Neuronal stem cell (in vitro differentiated cells): ENCODE data around the gene COL9A1.
"Not testable (repeated sequence)": the region's sequence is repeated elsewhere in the genome, so short reads cannot be mapped to it uniquely, and the experiment has no call there.

Source experiments
- DNase-seq: peaks from one replicate; pipeline ENCODE4 v3.0.0-alpha.2; 2013; ENCODE audit warnings: low spot score
- H2AFZ ChIP-seq: one replicate; pipeline ENCODE4 v1.6.1; 2013; ENCODE audit warnings: mild to moderate bottlenecking, low read length, inconsistent platforms
- H2AK5ac ChIP-seq: 2 replicates; pipeline ENCODE4 v1.6.1; 2013; ENCODE audit warnings: low read depth, mild to moderate bottlenecking, inconsistent platforms, low read length, moderate library complexity, mixed read lengths
- H2BK120ac ChIP-seq: 2 replicates; pipeline ENCODE4 v1.6.1; 2013; ENCODE audit warnings: low read depth, mild to moderate bottlenecking, inconsistent platforms, low read length, moderate library complexity, mixed read lengths
- H2BK12ac ChIP-seq: one replicate; pipeline ENCODE4 v1.6.1; 2013; ENCODE audit warnings: low read length, inconsistent platforms
- H2BK15ac ChIP-seq: 2 replicates; pipeline ENCODE4 v1.6.1; 2013; ENCODE audit warnings: mild to moderate bottlenecking, low read length, inconsistent platforms, mixed read lengths
- H2BK5ac ChIP-seq: one replicate; pipeline ENCODE4 v1.6.1; 2013; ENCODE audit warnings: inconsistent platforms, mild to moderate bottlenecking, low read length, moderate library complexity
- H3K14ac ChIP-seq: one replicate; pipeline ENCODE4 v1.6.1; 2013; ENCODE audit warnings: low read length, inconsistent platforms
- H3K18ac ChIP-seq: 2 replicates; pipeline ENCODE4 v1.6.1; 2013; ENCODE audit warnings: low read length, inconsistent platforms
- H3K23ac ChIP-seq: 2 replicates; pipeline ENCODE4 v1.6.1; 2013; ENCODE audit warnings: low read depth, mild to moderate bottlenecking, mixed read lengths, low read length, inconsistent platforms; ENCODE audit not compliant: poor library complexity
- H3K27ac ChIP-seq: replicated peaks from 3 replicates; pipeline ENCODE4 v1.5.1; 2013; ENCODE audit warnings: low read length, inconsistent platforms
- H3K27me3 ChIP-seq, 3 experiments: 2 replicates each; pipeline ENCODE4 v1.6.1; 2013; ENCODE audit warnings: low read length in 3 of 3, mild to moderate bottlenecking in 2 of 3, inconsistent platforms in 1 of 3, low read depth in 1 of 3, mixed read lengths in 1 of 3, moderate library complexity in 1 of 3; ENCODE audit not compliant: control insufficient read depth in 3 of 3, insufficient read depth in 3 of 3
- H3K36me3 ChIP-seq, 2 donors: replicated peaks in 1 of 2; 2 replicates each; pipeline ENCODE4 v1.6.1; 2013; ENCODE audit warnings: low read length in 2 of 2; ENCODE audit not compliant: control insufficient read depth in 2 of 2, insufficient read depth in 2 of 2
- H3K4ac ChIP-seq: 2 replicates; pipeline ENCODE4 v1.6.1; 2013; ENCODE audit warnings: inconsistent platforms, mild to moderate bottlenecking, low read length, moderate library complexity
- H3K4me1 ChIP-seq, 2 donors: 1 replicate in 1 of 2; 2 replicates in 1 of 2; pipeline ENCODE4 v1.6.1; 2013; ENCODE audit warnings: low read length in 2 of 2, low read depth in 1 of 2; ENCODE audit not compliant: control insufficient read depth in 2 of 2, insufficient read depth in 1 of 2
- H3K4me2 ChIP-seq: one replicate; pipeline ENCODE4 v1.6.1; 2013; ENCODE audit warnings: mild to moderate bottlenecking, low read length, inconsistent platforms; ENCODE audit not compliant: insufficient read depth, poor library complexity, severe bottlenecking
- H3K4me3 ChIP-seq, 2 donors: 2 replicates each; pipeline ENCODE4 v1.5.1; 2013; ENCODE audit warnings: low read length in 2 of 2, mild to moderate bottlenecking in 2 of 2, inconsistent platforms in 1 of 2, moderate library complexity in 1 of 2
- H3K79me1 ChIP-seq: one replicate; pipeline ENCODE4 v1.6.1; 2013; ENCODE audit warnings: low read depth, mild to moderate bottlenecking, inconsistent platforms, low read length, moderate library complexity
- H3K9ac ChIP-seq: one replicate; pipeline ENCODE4 v1.6.1; 2013; ENCODE audit warnings: mild to moderate bottlenecking, low read depth, low read length, inconsistent platforms; ENCODE audit not compliant: poor library complexity
- H3K9me3 ChIP-seq, 2 donors: replicated peaks in 1 of 2; 2 replicates each; pipeline versions ENCODE3 to v1.6.1; 2013; ENCODE audit warnings: low read length in 2 of 2, mild to moderate bottlenecking in 2 of 2, inconsistent platforms in 1 of 2, low read depth in 1 of 2, mixed read lengths in 1 of 2, moderate library complexity in 1 of 2; ENCODE audit not compliant: control insufficient read depth in 2 of 2, insufficient read depth in 1 of 2
- H4K8ac ChIP-seq: one replicate; pipeline ENCODE4 v1.6.1; 2013; ENCODE audit warnings: low read depth, mild to moderate bottlenecking, inconsistent platforms, low read length, moderate library complexity
- H4K91ac ChIP-seq: one replicate; pipeline ENCODE4 v1.6.1; 2013; ENCODE audit warnings: low read length, low read depth, mild to moderate bottlenecking, inconsistent platforms; ENCODE audit not compliant: poor library complexity
- WGBS, 2 donors: extraction: QIAGEN DNeasy Blood & Tissue Kit; methylation state at CpG; one replicate each; pipeline ENCODE4 v1.1.7; 2013; ENCODE audit warnings: missing lambda C conversion rate in 2 of 2, mixed read lengths in 1 of 2; ENCODE audit not compliant: insufficient read length in 2 of 2, insufficient replicate concordance in 1 of 2; ENCODE audit errors: extremely low coverage in 2 of 2; 5-methylcytosine and 5-hydroxymethylcytosine counted together

Gene COL9A1

GRCh38 chr6:70308142-70308541 lies 5.3 kb upstream of the COL9A1 start:
- H3K4me3 ChIP-seq, H4K91ac ChIP-seq, H3K18ac ChIP-seq, H3K14ac ChIP-seq, H3K36me3 ChIP-seq, H3K27me3 ChIP-seq, H4K8ac ChIP-seq, H3K4ac ChIP-seq, H2BK15ac ChIP-seq, H2BK120ac ChIP-seq, H2BK12ac ChIP-seq, H3K4me2 ChIP-seq, H3K27ac ChIP-seq, H3K4me1 ChIP-seq, H2AFZ ChIP-seq, H3K23ac ChIP-seq, H3K9ac ChIP-seq, H2BK5ac ChIP-seq, H3K79me1 ChIP-seq, H2AK5ac ChIP-seq, H3K9me3 ChIP-seq, DNase-seq: not testable (repeated sequence)

DNA sequence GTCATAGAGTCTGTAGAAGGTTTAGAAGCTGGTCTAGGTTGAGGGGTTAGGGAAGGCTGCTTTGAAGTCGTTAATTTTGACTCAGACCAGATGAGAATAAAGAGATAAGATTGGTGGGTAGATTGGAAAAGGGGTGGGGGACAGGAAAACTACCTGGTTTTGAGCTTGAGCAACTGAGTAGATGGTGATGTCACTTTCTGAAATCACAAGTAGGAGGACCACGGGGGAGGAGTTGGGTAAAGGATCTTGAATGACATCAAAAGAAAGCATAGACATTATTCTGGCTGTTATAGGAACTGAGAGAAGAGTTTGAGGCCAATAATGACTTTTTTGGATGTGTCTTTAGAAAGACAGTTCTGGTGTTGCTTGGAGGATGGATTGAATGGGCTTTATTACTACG lies 4.1 kb upstream of the COL9A1 start:
- H3K4me3 ChIP-seq: no peak overlapping the region
- no peak overlapping the region for H2AK5ac ChIP-seq
- H3K14ac ChIP-seq: no peak overlapping the region
- no peaks in the 10 kb centered on the region for H3K9me3 ChIP-seq
- H3K36me3 ChIP-seq: no peaks in the 10 kb centered on the region
- no peak overlapping the region for H4K8ac ChIP-seq
- H3K27me3 ChIP-seq: no peaks in the 10 kb centered on the region
- H4K91ac ChIP-seq: no peak overlapping the region
- H2BK5ac ChIP-seq: no peak overlapping the region
- H3K9ac ChIP-seq: no peak overlapping the region
- no peak overlapping the region for H2BK12ac ChIP-seq
- H3K4me1 ChIP-seq: no peaks in the 10 kb centered on the region
- H3K4ac ChIP-seq: no peak overlapping the region
- no peak overlapping the region for H2BK120ac ChIP-seq
- H3K18ac ChIP-seq: no peak overlapping the region
- no peak overlapping the region for H3K4me2 ChIP-seq
- H2AFZ ChIP-seq: no peak overlapping the region
- no peak overlapping the region for H3K23ac ChIP-seq
- no peak overlapping the region for H2BK15ac ChIP-seq
- no peak for DNase-seq
- no peaks in the 10 kb centered on the region for H3K79me1 ChIP-seq
- WGBS, 2 donors: no CpG with 5 or more reads among the region's 3 CpGs
- H3K27ac ChIP-seq: no peak overlapping the region

GRCh38 chr6:70304616-70305015 lies 1.7 kb upstream of the COL9A1 start:
- Histone ChIP-seq H3K9ac (no peak overlapping the region), H3K27me3 (no peaks in the 10 kb centered on the region), H3K4me1 (no peaks in the 10 kb centered on the region), H3K14ac (no peak overlapping the region), H3K23ac (no peak overlapping the region), H3K4ac (no peak overlapping the region), H3K9me3 (no peaks in the 10 kb centered on the region), H2BK15ac (no peak overlapping the region), H3K4me3 (no peak overlapping the region), H2AFZ (no peak overlapping the region), H4K8ac (no peak overlapping the region), H3K36me3 (no peaks in the 10 kb centered on the region), H2BK120ac (no peak overlapping the region), H2BK5ac (no peak overlapping the region), H3K79me1 (no peaks in the 10 kb centered on the region), H2BK12ac (no peak overlapping the region), H4K91ac (no peak overlapping the region), H3K4me2 (no peak overlapping the region), H3K18ac (no peak overlapping the region), H3K27ac (no peak overlapping the region), H2AK5ac (no peak overlapping the region)
- no CpG with 5 or more reads among the region's 1 CpG for WGBS, 2 donors
- DNase-seq: no peak

DNA sequence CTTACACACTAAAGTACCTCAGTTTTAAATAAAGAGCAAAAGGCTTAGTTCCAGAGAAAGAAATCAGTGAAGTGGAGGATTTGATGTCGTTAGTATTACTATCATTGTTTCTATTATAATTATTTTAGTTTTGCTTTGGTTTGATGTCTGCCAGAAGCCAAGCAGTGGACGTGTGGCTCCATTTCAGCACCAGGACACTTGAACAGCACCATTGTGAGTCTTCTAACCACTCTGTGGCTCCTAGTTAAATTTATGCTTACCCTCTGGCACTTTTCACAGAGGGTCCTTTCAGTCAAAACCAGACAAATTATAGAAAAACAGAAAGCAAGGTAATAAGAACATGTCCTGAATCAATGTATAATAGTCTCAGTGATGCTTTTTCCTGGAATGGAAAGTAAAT lies 3.4 kb downstream of the COL9A1 start:
- no peak for DNase-seq
- Histone ChIP-seq H2AK5ac (no peak overlapping the region), H3K79me1 (no peaks in the 10 kb centered on the region), H3K4me1 (no peaks in the 10 kb centered on the region), H3K18ac (no peak overlapping the region), H3K4me2 (no peak overlapping the region), H2BK12ac (no peak overlapping the region), H2BK5ac (no peak overlapping the region), H3K9ac (no peak overlapping the region), H3K36me3 (no peaks in the 10 kb centered on the region), H4K91ac (no peak overlapping the region), H3K27ac (no peak overlapping the region), H3K27me3 (no peaks in the 10 kb centered on the region), H3K14ac (no peak overlapping the region), H3K4ac (no peak overlapping the region), H4K8ac (no peak overlapping the region), H3K9me3 (no peaks in the 10 kb centered on the region), H2BK15ac (no peak overlapping the region), H2BK120ac (no peak overlapping the region), H3K4me3 (no peak overlapping the region), H3K23ac (no peak overlapping the region), H2AFZ (no peak overlapping the region)
- WGBS, 2 donors: no CpG with 5 or more reads among the region's 2 CpGs
